CD4-positive, CD25-positive, alpha-beta regulatory T cell (primary cell): ENCODE results near the gene FHAD1. TPM values are rescaled to one million over a fixed set of nuclear protein-coding genes. Genes with fewer than 3 reads are reported as not detected.

Experiments
- ATAC-seq, 2 donors: fragments of 150-1000 bp; cut with Tn5 transposase; one replicate each; pipeline ENCODE4 v1.10.0; 2021; ENCODE audit warnings: low read depth in 2 of 2, moderate number of reproducible peaks in 2 of 2, moderate library complexity in 1 of 2
- DNase-seq, 3 donors: peaks; one replicate each; pipeline versions ENCODE4 v3.0.0 to v3.0.0-alpha.2; 2012 to 2022; ENCODE audit warnings: mixed read lengths in 1 of 3
- H3K27ac ChIP-seq: one replicate; pipeline ENCODE4 v1.7.0; 2013; ENCODE audit warnings: mild to moderate bottlenecking, low read length; ENCODE audit not compliant: insufficient read depth, poor library complexity, severe bottlenecking
- H3K27me3 ChIP-seq: one replicate; pipeline ENCODE4 v1.7.0; 2013; ENCODE audit warnings: low read length; ENCODE audit not compliant: control insufficient read depth, insufficient read depth
- H3K36me3 ChIP-seq: one replicate; pipeline ENCODE4 v1.7.0; 2013; ENCODE audit warnings: mild to moderate bottlenecking, low read length, moderate library complexity; ENCODE audit not compliant: control insufficient read depth, insufficient read depth
- H3K4me1 ChIP-seq: 2 replicates; pipeline ENCODE4 v1.7.0; 2013; ENCODE audit warnings: mild to moderate bottlenecking, low read length; ENCODE audit not compliant: insufficient read depth, control insufficient read depth, poor library complexity, severe bottlenecking
- H3K4me3 ChIP-seq: one replicate; pipeline ENCODE4 v1.7.0; 2013; ENCODE audit warnings: low read depth, mild to moderate bottlenecking, low read length, moderate library complexity
- H3K9me3 ChIP-seq, 2 experiments: 1 replicate in 1 of 2; 2 replicates in 1 of 2; pipeline ENCODE4 v1.7.0; 2013; ENCODE audit warnings: low read length in 2 of 2, mild to moderate bottlenecking in 1 of 2, moderate library complexity in 1 of 2; ENCODE audit not compliant: control insufficient read depth in 2 of 2
- H3K27ac Mint-ChIP-seq, 3 donors: one replicate each; pipeline ENCODE4 v1.8.0; 2020 to 2022; ENCODE audit warnings: mild to moderate bottlenecking in 3 of 3, mixed read lengths in 3 of 3, moderate library complexity in 2 of 3
- H3K27me3 Mint-ChIP-seq: one replicate; pipeline ENCODE4 v1.8.0; 2022; ENCODE audit warnings: mild to moderate bottlenecking, mixed read lengths
- H3K36me3 Mint-ChIP-seq: one replicate; pipeline ENCODE4 v1.8.0; 2020; ENCODE audit warnings: mixed read lengths
- H3K4me1 Mint-ChIP-seq, 4 donors: one replicate each; pipeline ENCODE4 v1.8.0; 2020 to 2022; ENCODE audit warnings: mixed read lengths in 4 of 4, mild to moderate bottlenecking in 1 of 4
- H3K4me3 Mint-ChIP-seq, 4 donors: one replicate each; pipeline ENCODE4 v1.8.0; 2020 to 2022; ENCODE audit warnings: mild to moderate bottlenecking in 4 of 4, mixed read lengths in 4 of 4, moderate library complexity in 3 of 4
- H3K9me3 Mint-ChIP-seq, 7 donors: one replicate each; pipeline ENCODE4 v1.8.0; 2020 to 2022; ENCODE audit warnings: mixed read lengths in 7 of 7, mild to moderate bottlenecking in 3 of 7, moderate library complexity in 2 of 7
- polyA plus RNA-seq, 4 donors: library from polyadenylated mRNA; unstranded; fragments of 300-500 nt; fragmentation: Illumina TruSeq; gene quantifications; one replicate each; pipeline ENCODE4 v1.2.3, GENCODE V29; 2021
- total RNA-seq: library from RNA; stranded (reverse); gene quantifications from one replicate; pipeline ENCODE4 v1.2.3, GENCODE V29; 2022

FHAD1 gene
- total and polyA plus RNA-seq, 5 donors from 2014 or later = not detected

- Mint-ChIP-seq H3K27me3 (peaks cover 23% of the 10 kb centered on the region), H3K27ac (no peak overlapping the region), H3K4me3 (no peak overlapping the region), H3K36me3 (no peaks in the 10 kb centered on the region), H3K9me3 (peaks cover 0 to 12% (median 2%) of the 10 kb centered on the region in 7 donors), H3K4me1 (no peaks in the 10 kb centered on the region)
- no peaks in the 10 kb centered on the region for H3K36me3 ChIP-seq
- no peaks in the 10 kb centered on the region for H3K9me3 ChIP-seq
- H3K27me3 ChIP-seq = no peaks in the 10 kb centered on the region
- no peak for DNase-seq
- no peaks in the 10 kb centered on the region for H3K4me1 ChIP-seq
- H3K27ac ChIP-seq = no peak overlapping the region
- no peak for ATAC-seq
- no peak overlapping the region for H3K4me3 ChIP-seq
Observed at GRCh38 chr1:15316510-15316909, 69.5 kb downstream of the FHAD1 start.

- Mint-ChIP-seq H3K27ac (no peak overlapping the region), H3K27me3 (peaks cover 40% of the 10 kb centered on the region), H3K9me3 (peaks cover 0 to 9% (median 0%) of the 10 kb centered on the region in 7 donors), H3K4me1 (peaks cover 0 to 4% (median 0%) of the 10 kb centered on the region in 4 donors), H3K36me3 (no peaks in the 10 kb centered on the region), H3K4me3 (no peak overlapping the region)
- H3K9me3 ChIP-seq = no peaks in the 10 kb centered on the region
- no peak overlapping the region for H3K4me3 ChIP-seq
- H3K27ac ChIP-seq = no peak overlapping the region
- no peaks in the 10 kb centered on the region for H3K36me3 ChIP-seq
- DNase-seq = no peak
- no peaks in the 10 kb centered on the region for H3K27me3 ChIP-seq
- H3K4me1 ChIP-seq = no peaks in the 10 kb centered on the region
- ATAC-seq = no peak
Observed at GRCh38 chr1:15320267-15320666, 73.2 kb downstream of the FHAD1 start.

- Histone ChIP-seq H3K9me3 (no peaks in the 10 kb centered on the region), H3K4me3 (no peak overlapping the region), H3K27ac (no peak overlapping the region), H3K4me1 (no peaks in the 10 kb centered on the region), H3K36me3 (no peaks in the 10 kb centered on the region), H3K27me3 (no peaks in the 10 kb centered on the region)
- Mint-ChIP-seq H3K36me3 (no peaks in the 10 kb centered on the region), H3K9me3 (peaks cover 0 to 9% (median 0%) of the 10 kb centered on the region in 7 donors), H3K27ac (no peak overlapping the region), H3K4me3 (no peak overlapping the region), H3K27me3 (peaks cover 34% of the 10 kb centered on the region), H3K4me1 (peaks cover 0 to 4% (median 0%) of the 10 kb centered on the region in 4 donors)
- no peak for DNase-seq
- ATAC-seq = no peak
Observed at GRCh38 chr1:15321601-15322000, 74.6 kb downstream of the FHAD1 start.

GRCh38 chr1:15322648-15323350 is 75.8 kb downstream of the FHAD1 start:
- H3K4me3 Mint-ChIP-seq = no peak overlapping the region
- H3K27me3 ChIP-seq = no peaks in the 10 kb centered on the region
- peaks cover 0 to 9% (median 0%) of the 10 kb centered on the region in 7 donors for H3K9me3 Mint-ChIP-seq
- no peaks in the 10 kb centered on the region for H3K4me1 ChIP-seq
- ATAC-seq = no peak
- H3K4me3 ChIP-seq = no peak overlapping the region
- H3K9me3 ChIP-seq = no peaks in the 10 kb centered on the region
- H3K36me3 ChIP-seq = no peaks in the 10 kb centered on the region
- H3K36me3 Mint-ChIP-seq = no peaks in the 10 kb centered on the region
- H3K4me1 Mint-ChIP-seq = peaks cover 0 to 4% (median 0%) of the 10 kb centered on the region in 4 donors
- peaks cover 31% of the 10 kb centered on the region for H3K27me3 Mint-ChIP-seq
- DNase-seq = no peak
- H3K27ac ChIP-seq = no peak overlapping the region
- no peak overlapping the region for H3K27ac Mint-ChIP-seq

GRCh38 chr1:15323351-15323988 is 76.4 kb downstream of the FHAD1 start:
- Mint-ChIP-seq H3K27ac (no peak overlapping the region), H3K36me3 (no peaks in the 10 kb centered on the region), H3K9me3 (peaks cover 0 to 9% (median 0%) of the 10 kb centered on the region in 7 donors), H3K4me1 (peaks cover 0 to 4% (median 0%) of the 10 kb centered on the region in 4 donors), H3K27me3 (peaks cover 31% of the 10 kb centered on the region), H3K4me3 (no peak overlapping the region)
- DNase-seq (peak; percentile 51 to 82 (median 68)), ATAC-seq (peak; percentile 83 to 90)
- H3K27me3 ChIP-seq = no peaks in the 10 kb centered on the region
- H3K4me3 ChIP-seq = no peak overlapping the region
- H3K27ac ChIP-seq = no peak overlapping the region
- no peaks in the 10 kb centered on the region for H3K9me3 ChIP-seq
- H3K4me1 ChIP-seq = no peaks in the 10 kb centered on the region
- no peaks in the 10 kb centered on the region for H3K36me3 ChIP-seq

- DNase-seq (no peak), ATAC-seq (no peak)
- Mint-ChIP-seq H3K4me3 (no peak overlapping the region), H3K36me3 (no peaks in the 10 kb centered on the region), H3K27me3 (peaks cover 31% of the 10 kb centered on the region), H3K4me1 (peaks cover 0 to 4% (median 0%) of the 10 kb centered on the region in 4 donors), H3K27ac (no peak overlapping the region), H3K9me3 (peaks cover 0 to 9% (median 0%) of the 10 kb centered on the region in 7 donors)
- H3K27me3 ChIP-seq = peaks cover 2% of the 10 kb centered on the region
- no peaks in the 10 kb centered on the region for H3K9me3 ChIP-seq
- H3K4me1 ChIP-seq = no peaks in the 10 kb centered on the region
- H3K36me3 ChIP-seq = no peaks in the 10 kb centered on the region
- no peak overlapping the region for H3K27ac ChIP-seq
- H3K4me3 ChIP-seq = no peak overlapping the region
Observed at GRCh38 chr1:15323989-15324868, 77.2 kb downstream of the FHAD1 start.

GRCh38 chr1:15324869-15325335 is 77.9 kb downstream of the FHAD1 start:
- peaks cover 31% of the 10 kb centered on the region for H3K27me3 Mint-ChIP-seq
- H3K4me3 Mint-ChIP-seq = no peak overlapping the region
- H3K27ac Mint-ChIP-seq = no peak overlapping the region
- no peaks in the 10 kb centered on the region for H3K36me3 Mint-ChIP-seq
- ATAC-seq (no peak), DNase-seq (no peak)
- Histone ChIP-seq H3K36me3 (no peaks in the 10 kb centered on the region), H3K4me3 (no peak overlapping the region), H3K4me1 (no peaks in the 10 kb centered on the region), H3K27me3 (peaks cover 3% of the 10 kb centered on the region), H3K9me3 (no peaks in the 10 kb centered on the region), H3K27ac (no peak overlapping the region)
- peaks cover 0 to 4% (median 0%) of the 10 kb centered on the region in 4 donors for H3K4me1 Mint-ChIP-seq
- H3K9me3 Mint-ChIP-seq = peaks cover 0 to 9% (median 0%) of the 10 kb centered on the region in 7 donors
